ENCODE results near the gene HUWE1. TPM values are rescaled to one million over a fixed set of nuclear protein-coding genes. Genes with fewer than 3 reads are reported as not detected.

The HUWE1 gene
- total RNA-seq, 1 experiment from 2014 or later: 231 TPM

DNA sequence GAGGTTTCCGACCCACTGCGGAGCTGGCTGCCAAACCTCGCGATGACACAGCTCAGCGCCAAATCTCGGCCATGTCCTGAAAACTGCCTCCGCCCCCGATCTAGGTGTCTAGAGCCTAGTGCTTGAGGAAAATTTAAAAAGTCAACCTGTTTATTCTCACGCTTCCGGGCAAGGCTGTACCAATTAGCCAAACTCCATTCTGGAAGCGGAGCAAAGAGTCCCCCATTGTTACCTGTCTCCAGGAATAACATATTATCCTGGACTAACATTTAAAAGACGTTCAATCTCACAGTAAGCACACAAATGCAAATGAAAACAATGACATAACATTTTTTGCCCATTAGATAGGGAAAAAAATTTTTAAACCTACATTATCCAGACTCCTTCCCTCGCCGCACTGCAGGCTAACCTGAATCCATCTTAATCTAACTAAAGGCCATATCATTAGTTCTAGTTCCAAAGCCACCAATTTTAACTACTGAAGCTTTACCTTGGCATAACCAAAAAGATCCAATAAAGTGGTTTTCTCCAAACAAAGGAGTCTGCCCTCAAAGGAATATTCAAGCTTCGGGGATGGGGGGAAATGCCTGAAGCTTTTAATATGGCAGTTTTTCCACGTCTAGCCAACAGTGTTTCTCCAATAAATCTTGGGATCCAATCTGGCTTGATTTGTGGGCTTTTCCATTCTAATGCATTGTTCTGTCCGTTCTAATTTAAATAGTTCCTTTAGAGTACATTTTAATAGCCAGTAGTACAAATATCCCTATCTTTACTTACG is 1.9 kb downstream of the HUWE1 start:
- POLR2A ChIA-PET: interaction anchor here (0.5 to 0.8 kb wide), 4 partner anchors 263 to 623 kb away, joined by 3 to 4 read pairs (median 3); no protein-coding TSS in a partner anchor
- Histone ChIP-seq H3K4me3 (ENCODE audit: low read depth in 2 of 2, low read length in 2 of 2) (peak overlapping the region; percentile 74 to 83), H3K27ac (ENCODE audit: low read length) (peak overlapping the region; percentile 96), H3K27me3 (ENCODE audit: control insufficient read depth, insufficient read depth, low read length) (no peaks in the 10 kb centered on the region), H3K4me1 (ENCODE audit: control insufficient read depth, insufficient read depth, low read length) (peaks cover 5% of the 10 kb centered on the region), H3K9me3 (ENCODE audit: control insufficient read depth, insufficient read depth, low read depth, low read length) (no peaks in the 10 kb centered on the region), H3K36me3 (ENCODE audit: control insufficient read depth, insufficient read depth, low read length) (peaks cover 3% of the 10 kb centered on the region)
- DNase-seq (ENCODE audit: low read depth, low spot score) (no peak), ATAC-seq (no peak; the same call in 1 of the 2 replicates)
- CTCF ChIA-PET: interaction anchor here (1.1 kb wide), 1 partner anchor 148 kb away, joined by 3 read pairs; no protein-coding TSS in a partner anchor
- TF ChIP-seq, protein P1, sequence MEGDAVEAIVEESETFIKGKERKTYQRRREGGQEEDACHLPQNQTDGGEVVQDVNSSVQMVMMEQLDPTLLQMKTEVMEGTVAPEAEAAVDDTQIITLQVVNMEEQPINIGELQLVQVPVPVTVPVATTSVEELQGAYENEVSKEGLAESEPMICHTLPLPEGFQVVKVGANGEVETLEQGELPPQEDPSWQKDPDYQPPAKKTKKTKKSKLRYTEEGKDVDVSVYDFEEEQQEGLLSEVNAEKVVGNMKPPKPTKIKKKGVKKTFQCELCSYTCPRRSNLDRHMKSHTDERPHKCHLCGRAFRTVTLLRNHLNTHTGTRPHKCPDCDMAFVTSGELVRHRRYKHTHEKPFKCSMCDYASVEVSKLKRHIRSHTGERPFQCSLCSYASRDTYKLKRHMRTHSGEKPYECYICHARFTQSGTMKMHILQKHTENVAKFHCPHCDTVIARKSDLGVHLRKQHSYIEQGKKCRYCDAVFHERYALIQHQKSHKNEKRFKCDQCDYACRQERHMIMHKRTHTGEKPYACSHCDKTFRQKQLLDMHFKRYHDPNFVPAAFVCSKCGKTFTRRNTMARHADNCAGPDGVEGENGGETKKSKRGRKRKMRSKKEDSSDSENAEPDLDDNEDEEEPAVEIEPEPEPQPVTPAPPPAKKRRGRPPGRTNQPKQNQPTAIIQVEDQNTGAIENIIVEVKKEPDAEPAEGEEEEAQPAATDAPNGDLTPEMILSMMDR (IDR thresholded peaks at IDR 0.05): no peak
- TF ChIP-seq TCF7L2 (IDR thresholded peaks at IDR 0.05; ENCODE audit: low read depth, low read length) (no peak), SIN3A (IDR thresholded peaks at IDR 0.05; ENCODE audit: borderline replicate concordance, insufficient read depth, low read depth, low read length) (peak; percentile 42; the same call in 1 of the 2 replicates), POLR2AphosphoS5 (IDR thresholded peaks at IDR 0.05; ENCODE audit: low read depth, low read length) (no peak)
- intact Hi-C loops (cut with micrococcal nuclease; ENCODE audit: unreplicated experiment) (loop anchor here (10.0 kb wide), 1 partner anchor 150 kb away; no protein-coding TSS in a partner anchor), in situ Hi-C loops (cut with HindIII; ENCODE audit: low pct_unique_long_range_greater_than_20kb, low sequenced_read_pairs) (no loop called here)
- BruUV-seq (replicated peaks): no TSS peak

DNA sequence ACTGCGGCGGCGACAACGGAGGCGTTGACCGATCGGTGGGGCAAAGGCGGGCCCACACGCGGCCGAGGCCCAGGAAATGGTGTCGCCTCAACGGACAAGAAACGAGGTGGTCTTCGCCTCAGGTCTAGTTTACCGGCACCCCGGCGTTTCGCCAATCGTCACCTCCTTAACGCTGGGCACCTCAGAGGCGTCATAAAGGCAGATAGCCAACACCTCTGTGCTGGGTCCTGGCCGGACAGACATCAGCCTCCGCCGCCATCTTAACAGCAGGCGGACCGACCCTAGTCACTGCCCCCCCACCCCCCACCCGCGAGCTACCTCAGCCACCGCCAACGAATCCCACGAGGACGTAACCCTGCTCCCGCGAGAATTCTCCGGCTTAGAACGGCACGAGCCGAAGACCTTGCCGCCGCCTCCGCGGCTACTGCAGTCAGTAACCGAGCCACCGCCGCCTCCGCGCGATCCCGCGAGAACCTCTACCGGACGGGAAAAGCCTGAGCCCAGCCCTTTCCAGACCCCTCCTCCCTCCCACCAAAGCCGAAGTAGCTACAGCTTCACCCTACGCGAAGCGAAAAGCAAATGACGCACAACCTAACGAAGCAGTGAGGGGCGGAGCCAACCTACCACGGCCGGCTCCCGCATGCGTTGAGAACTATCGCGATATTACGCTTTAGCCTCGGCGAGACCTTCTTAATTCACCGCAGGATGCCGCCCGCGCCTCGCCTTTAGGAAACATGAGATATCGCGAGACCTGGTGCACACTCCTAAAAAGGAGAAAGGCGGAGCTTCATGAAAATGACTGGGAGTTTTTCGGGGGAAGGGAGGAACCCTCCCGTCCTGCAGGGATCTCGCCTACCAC is 2.7 kb downstream of the HUWE1 start:
- no peaks in the 10 kb centered on the region for H3K9me3 ChIP-seq (ENCODE audit: control insufficient read depth, insufficient read depth, low read depth, low read length)
- TSS peak; percentile 97 for BruUV-seq (replicated peaks)
- in situ Hi-C loops (cut with HindIII; ENCODE audit: low pct_unique_long_range_greater_than_20kb, low sequenced_read_pairs) (no loop called here), intact Hi-C loops (cut with micrococcal nuclease; ENCODE audit: unreplicated experiment) (loop anchor here (10.0 kb wide), 1 partner anchor 151 kb away; no protein-coding TSS in a partner anchor)
- H3K27me3 ChIP-seq (ENCODE audit: control insufficient read depth, insufficient read depth, low read length): no peaks in the 10 kb centered on the region
- ChIA-PET POLR2A (interaction anchor here (0.5 to 0.8 kb wide), 6 partner anchors 44 to 623 kb away, joined by 3 to 11 read pairs (median 5); no protein-coding TSS in a partner anchor), CTCF (interaction anchor here (1.1 kb wide), 1 partner anchor 149 kb away, joined by 3 read pairs; no protein-coding TSS in a partner anchor)
- TF ChIP-seq POLR2AphosphoS5 (IDR thresholded peaks at IDR 0.05; ENCODE audit: low read depth, low read length) (peak; percentile 77), TCF7L2 (IDR thresholded peaks at IDR 0.05; ENCODE audit: low read depth, low read length) (peak; percentile 15; the same call in 1 of the 2 replicates), SIN3A (IDR thresholded peaks at IDR 0.05; ENCODE audit: borderline replicate concordance, insufficient read depth, low read depth, low read length) (0 out of 2 replicates have a peak, but pooled peaks have one; percentile 72)
- TF ChIP-seq, protein P1 (IDR thresholded peaks at IDR 0.05): no peak
- TF ChIP-seq, protein P2, sequence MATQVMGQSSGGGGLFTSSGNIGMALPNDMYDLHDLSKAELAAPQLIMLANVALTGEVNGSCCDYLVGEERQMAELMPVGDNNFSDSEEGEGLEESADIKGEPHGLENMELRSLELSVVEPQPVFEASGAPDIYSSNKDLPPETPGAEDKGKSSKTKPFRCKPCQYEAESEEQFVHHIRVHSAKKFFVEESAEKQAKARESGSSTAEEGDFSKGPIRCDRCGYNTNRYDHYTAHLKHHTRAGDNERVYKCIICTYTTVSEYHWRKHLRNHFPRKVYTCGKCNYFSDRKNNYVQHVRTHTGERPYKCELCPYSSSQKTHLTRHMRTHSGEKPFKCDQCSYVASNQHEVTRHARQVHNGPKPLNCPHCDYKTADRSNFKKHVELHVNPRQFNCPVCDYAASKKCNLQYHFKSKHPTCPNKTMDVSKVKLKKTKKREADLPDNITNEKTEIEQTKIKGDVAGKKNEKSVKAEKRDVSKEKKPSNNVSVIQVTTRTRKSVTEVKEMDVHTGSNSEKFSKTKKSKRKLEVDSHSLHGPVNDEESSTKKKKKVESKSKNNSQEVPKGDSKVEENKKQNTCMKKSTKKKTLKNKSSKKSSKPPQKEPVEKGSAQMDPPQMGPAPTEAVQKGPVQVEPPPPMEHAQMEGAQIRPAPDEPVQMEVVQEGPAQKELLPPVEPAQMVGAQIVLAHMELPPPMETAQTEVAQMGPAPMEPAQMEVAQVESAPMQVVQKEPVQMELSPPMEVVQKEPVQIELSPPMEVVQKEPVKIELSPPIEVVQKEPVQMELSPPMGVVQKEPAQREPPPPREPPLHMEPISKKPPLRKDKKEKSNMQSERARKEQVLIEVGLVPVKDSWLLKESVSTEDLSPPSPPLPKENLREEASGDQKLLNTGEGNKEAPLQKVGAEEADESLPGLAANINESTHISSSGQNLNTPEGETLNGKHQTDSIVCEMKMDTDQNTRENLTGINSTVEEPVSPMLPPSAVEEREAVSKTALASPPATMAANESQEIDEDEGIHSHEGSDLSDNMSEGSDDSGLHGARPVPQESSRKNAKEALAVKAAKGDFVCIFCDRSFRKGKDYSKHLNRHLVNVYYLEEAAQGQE (IDR thresholded peaks at IDR 0.05; ENCODE audit: insufficient read depth in 1 of 2, low read depth in 2 of 2, low read length in 1 of 2): no peak
- peaks cover 5% of the 10 kb centered on the region for H3K4me1 ChIP-seq (ENCODE audit: control insufficient read depth, insufficient read depth, low read length)
- H3K27ac ChIP-seq (ENCODE audit: low read length): peak overlapping the region; percentile 93
- H3K36me3 ChIP-seq (ENCODE audit: control insufficient read depth, insufficient read depth, low read length): peaks cover 9% of the 10 kb centered on the region
- peak; percentile 98 for DNase-seq (ENCODE audit: low read depth, low spot score)
- ATAC-seq: peak; percentile 84
- H3K4me3 ChIP-seq (ENCODE audit: low read depth in 2 of 2, low read length in 2 of 2): peak overlapping the region; percentile 83 to 90
